ENCODE results near the gene SSX4. TPM values are rescaled to one million over a fixed set of nuclear protein-coding genes. Genes with fewer than 3 reads are reported as not detected.
"Not testable (repeated sequence)": the region's sequence is repeated elsewhere in the genome, so short reads cannot be mapped to it uniquely, and the experiment has no call there.

SSX4 gene
- total and polyA plus RNA-seq, 12 donors = not detected

DNA sequence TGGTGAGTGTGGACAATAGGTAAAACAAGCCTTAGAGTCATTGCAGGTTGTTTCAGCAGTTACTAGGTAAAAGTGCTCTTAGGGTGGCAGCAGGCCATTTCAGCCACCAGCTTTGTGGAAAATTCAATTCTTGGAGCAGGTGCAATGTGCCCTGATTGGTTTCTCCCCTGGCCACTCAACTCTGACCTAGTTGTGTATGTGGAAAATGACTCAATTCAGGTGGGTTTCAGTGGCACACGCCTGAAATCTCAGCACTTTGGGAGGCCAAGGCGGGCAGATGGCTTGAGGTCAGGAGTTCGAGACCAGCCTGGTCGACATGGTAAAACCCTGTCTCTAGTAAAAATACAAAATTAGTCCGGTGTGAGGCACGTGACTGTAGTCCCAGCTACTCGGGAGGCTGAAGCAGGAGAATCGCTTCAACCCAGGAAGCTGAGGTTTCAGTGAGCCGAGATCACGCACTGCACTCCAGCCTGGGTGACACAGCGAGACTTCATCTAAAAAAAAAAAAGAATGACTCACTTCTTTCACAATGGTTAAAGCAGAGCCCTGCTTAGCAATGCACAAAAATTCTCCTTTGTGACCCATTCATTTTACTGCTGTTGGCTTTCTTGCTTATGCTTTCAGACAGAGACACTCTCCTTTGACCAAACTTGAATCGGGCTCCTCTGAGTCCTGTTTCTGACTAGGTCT, 43.8 kb downstream of the SSX4 start:
- no CpG with 5 or more reads among the region's 12 CpGs for WGBS, 4 donors
- H3K9me3 ChIP-seq (replicated peaks in 1 of 3); H3K4me3 ChIP-seq; H3K27me3 ChIP-seq; DNase-seq; intact Hi-C loops (cut with DNase I); H3K4me1 ChIP-seq (replicated peaks in 1 of 2); H3K36me3 ChIP-seq (replicated peaks in 1 of 2); H3K27ac ChIP-seq: not testable (repeated sequence)

DNA sequence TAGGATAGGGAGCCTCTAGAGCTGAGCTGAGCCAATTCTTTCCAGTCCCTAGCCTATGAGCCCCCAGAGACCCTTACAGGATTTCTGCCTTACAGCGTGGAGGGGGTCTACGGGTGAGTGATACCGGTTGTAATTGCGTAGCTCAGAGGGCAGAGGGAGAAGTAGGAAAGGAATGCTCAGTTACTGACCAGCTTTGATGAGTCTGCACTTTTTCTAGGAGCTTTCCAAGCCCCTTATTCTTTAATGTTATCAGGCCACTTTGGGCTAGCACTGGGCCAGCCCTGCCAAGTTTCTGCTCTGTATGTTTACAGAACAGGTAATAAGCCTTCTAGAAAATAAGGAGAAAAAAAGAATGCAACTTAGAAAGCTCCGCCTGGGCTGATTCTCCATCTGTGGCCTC, 46.3 kb downstream of the SSX4 start:
- H3K4me1 ChIP-seq (replicated peaks in 1 of 2); DNase-seq; H3K9me3 ChIP-seq (replicated peaks in 1 of 3); H3K4me3 ChIP-seq; intact Hi-C loops (cut with DNase I); H3K36me3 ChIP-seq (replicated peaks in 1 of 2); H3K27ac ChIP-seq: not testable (repeated sequence)
- 39 to 58% (median 45%) methylated on average over 4 to 5 of the region's 5 CpGs for whole genome bisulfite sequencing, 4 donors
- H3K27me3 ChIP-seq = peaks cover 17% of the 10 kb centered on the region

DNA sequence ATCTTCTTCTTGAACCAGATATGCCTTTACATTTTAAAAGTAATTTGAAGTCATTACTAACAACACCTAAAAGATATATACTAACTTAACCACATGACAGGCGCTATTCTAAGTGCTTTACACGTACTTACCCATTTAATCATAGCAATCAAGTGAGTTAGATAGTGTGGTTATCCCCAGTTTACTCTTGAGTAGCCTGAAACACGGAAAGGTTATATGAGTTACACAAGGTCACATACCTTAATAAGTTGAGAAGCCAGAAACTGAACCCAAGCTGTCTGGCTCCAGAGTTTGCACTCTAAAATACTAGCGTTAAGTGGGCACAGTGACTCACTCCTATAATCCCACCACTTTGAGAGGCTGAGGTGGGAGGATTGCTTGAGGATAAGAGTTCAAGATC, 46.8 kb downstream of the SSX4 start:
- H3K4me1 ChIP-seq (replicated peaks in 1 of 2); H3K4me3 ChIP-seq; H3K9me3 ChIP-seq (replicated peaks in 1 of 3); H3K27ac ChIP-seq; DNase-seq; H3K36me3 ChIP-seq (replicated peaks in 1 of 2); intact Hi-C loops (cut with DNase I): not testable (repeated sequence)
- 62 to 67% (median 66%) methylated on average over 4 of the region's 4 CpGs for WGBS, 4 donors
- peaks cover 17% of the 10 kb centered on the region for H3K27me3 ChIP-seq

DNA sequence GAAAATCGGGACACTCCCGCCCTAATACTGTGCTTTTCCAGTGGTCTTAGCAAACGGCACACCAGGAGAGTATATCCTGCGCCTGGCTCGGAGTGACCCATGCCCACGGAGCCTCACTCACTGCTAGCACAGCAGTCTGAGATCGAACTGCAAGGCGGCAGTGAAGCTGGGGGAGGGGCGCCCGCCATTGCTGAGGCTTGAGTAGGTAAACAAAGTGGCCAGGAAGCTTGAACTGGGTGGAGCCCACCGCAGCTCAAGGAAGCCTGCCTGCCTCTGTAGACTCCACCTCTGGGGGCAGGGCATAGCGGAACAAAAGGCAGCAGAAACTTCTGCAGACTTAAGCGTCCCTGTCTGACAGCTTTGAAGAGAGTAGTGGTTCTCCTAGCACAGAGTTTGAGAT, 50.4 kb downstream of the SSX4 start:
- DNase-seq; H3K9me3 ChIP-seq (replicated peaks in 1 of 3); H3K4me3 ChIP-seq; H3K36me3 ChIP-seq (replicated peaks in 1 of 2); H3K4me1 ChIP-seq (replicated peaks in 1 of 2); H3K27ac ChIP-seq; intact Hi-C loops (cut with DNase I): not testable (repeated sequence)
- H3K27me3 ChIP-seq = peaks cover 17% of the 10 kb centered on the region
- WGBS, 4 donors = 68 to 80% (median 74%) methylated on average over 7 to 13 of the region's 13 CpGs

Small RNAs within 50 kb of the gene (small RNA-seq; reads per million reads assigned to genes)
- gene AL606490.4 (0 reads per million in 2 donors), gene AL606490.7 (0 reads per million in 2 donors), gene AL606490.9 (0 reads per million in 2 donors)

Other genes starting within 250 kb of the SSX4 start
- not detected for gene SSX5, start 186.7 kb upstream of the SSX4 start, total RNA-seq
- not detected for gene SSX5, start 186.7 kb upstream of the SSX4 start, polyA plus RNA-seq
- gene SSX1, start 128.1 kb upstream of the SSX4 start, total RNA-seq = under 1 TPM in 2 of 9 donors, not detected in 7; 0.23 to 0.29 TPM
- not detected for gene SSX1, start 128.1 kb upstream of the SSX4 start, polyA plus RNA-seq
- gene SSX3, start 26.8 kb upstream of the SSX4 start, total RNA-seq = not detected
- not detected for gene SSX3, start 26.8 kb upstream of the SSX4 start, polyA plus RNA-seq
- gene SSX4B, start 28.4 kb downstream of the SSX4 start, total RNA-seq = not detected
- gene SSX4B, start 28.4 kb downstream of the SSX4 start, polyA plus RNA-seq = not detected
- 1 to 10 TPM in 7 of 9 donors, under 1 TPM in 2; 0.11 to 6.6 (median 4.3) TPM for gene SLC38A5, start 86.7 kb downstream of the SSX4 start, total RNA-seq
- 1 to 10 TPM; 3.7 to 6.2 (median 6.0) TPM for gene SLC38A5, start 86.7 kb downstream of the SSX4 start, polyA plus RNA-seq
- 10 to 100 TPM; 27.8 to 83.4 (median 39.0) TPM for gene FTSJ1, start 92.7 kb downstream of the SSX4 start, total RNA-seq
- gene FTSJ1, start 92.7 kb downstream of the SSX4 start, polyA plus RNA-seq = 10 to 100 TPM; 42.2 to 59.2 (median 52.0) TPM
- gene PORCN, start 125.5 kb downstream of the SSX4 start, total RNA-seq = 100 to 1,000 TPM in 2 of 9 donors, 10 to 100 TPM in 6, 1 to 10 TPM in 1; 9.5 to 290 (median 88.8) TPM
- 100 to 1,000 TPM in 1 of 3 donors, 10 to 100 TPM in 2; 36.6 to 199 (median 60.1) TPM for gene PORCN, start 125.5 kb downstream of the SSX4 start, polyA plus RNA-seq
- 100 to 1,000 TPM in 8 of 9 donors, 10 to 100 TPM in 1; 85.8 to 678 (median 152) TPM for gene EBP, start 138.3 kb downstream of the SSX4 start, total RNA-seq
- gene EBP, start 138.3 kb downstream of the SSX4 start, polyA plus RNA-seq = 1,000 to 10,000 TPM in 1 of 3 donors, 100 to 1,000 TPM in 2; 119 to 1,010 (median 252) TPM
- 10 to 100 TPM in 7 of 9 donors, 1 to 10 TPM in 2; 9.0 to 31.0 (median 15.7) TPM for gene TBC1D25, start 156.2 kb downstream of the SSX4 start, total RNA-seq
- 10 to 100 TPM in 1 of 3 donors, 1 to 10 TPM in 2; 8.9 to 12.5 (median 9.5) TPM for gene TBC1D25, start 156.2 kb downstream of the SSX4 start, polyA plus RNA-seq
- gene RBM3, start 190.9 kb downstream of the SSX4 start, total RNA-seq = 100 to 1,000 TPM in 6 of 9 donors, 10 to 100 TPM in 3; 52.9 to 284 (median 127) TPM
- 100 to 1,000 TPM; 170 to 234 (median 224) TPM for gene RBM3, start 190.9 kb downstream of the SSX4 start, polyA plus RNA-seq
- 100 to 1,000 TPM in 8 of 9 donors, 10 to 100 TPM in 1; 93.0 to 232 (median 166) TPM for gene WDR13, start 214.0 kb downstream of the SSX4 start, total RNA-seq
- 100 to 1,000 TPM in 2 of 3 donors, 10 to 100 TPM in 1; 53.5 to 677 (median 535) TPM for gene WDR13, start 214.0 kb downstream of the SSX4 start, polyA plus RNA-seq

Measured in adrenal gland (tissue), 12 donors.